Suprapubic skin (tissue), 4 donors: Measurements from ENCODE around the gene CKAP2. TPM values are rescaled to one million over a fixed set of nuclear protein-coding genes. Genes with fewer than 3 reads are reported as not detected.

Experiments used
- DNase-seq, 2 donors: peaks; one replicate each; pipeline ENCODE4 v3.0.0-alpha.2; 2019; ENCODE audit warnings: low spot score in 2 of 2
- H3K27ac ChIP-seq: fragments of 200-600 bp; sonication (generic); one replicate; pipeline ENCODE4 v1.5.1; 2019
- H3K27me3 ChIP-seq: fragments of 200-600 bp; sonication (generic); one replicate; pipeline ENCODE4 v1.5.1; 2019
- H3K36me3 ChIP-seq: fragments of 200-600 bp; sonication (generic); one replicate; pipeline ENCODE4 v1.5.1; 2019
- H3K4me1 ChIP-seq: fragments of 200-600 bp; sonication (generic); one replicate; pipeline ENCODE4 v1.5.1; 2019
- H3K4me3 ChIP-seq: fragments of 200-600 bp; sonication (generic); one replicate; pipeline ENCODE4 v1.5.1; 2019; ENCODE audit warnings: mild to moderate bottlenecking
- H3K9me3 ChIP-seq: fragments of 200-600 bp; sonication (generic); one replicate; pipeline ENCODE4 v1.5.1; 2019
- EP300 ChIP-seq: sonication (generic); formaldehyde crosslinking; IDR thresholded peaks from one replicate; pipeline ENCODE4 v1.6.1; 2017; ENCODE audit warnings: antibody characterized with exemption
- POLR2A ChIP-seq, 2 donors: fragments of 450-650 bp; IDR thresholded peaks; one replicate each; pipeline ENCODE4 v1.6.1; 2017; ENCODE audit warnings: antibody characterized with exemption in 2 of 2, mild to moderate bottlenecking in 2 of 2, moderate library complexity in 2 of 2
- POLR2AphosphoS5 ChIP-seq, 3 donors: sonication (generic); formaldehyde crosslinking; IDR thresholded peaks; one replicate each; pipeline ENCODE4 v1.6.1; 2017; ENCODE audit warnings: antibody characterized with exemption in 3 of 3
- WGBS: methylation state at CpG from one replicate; pipeline ENCODE4 v1.1.5; 2018; 5-methylcytosine and 5-hydroxymethylcytosine counted together
- total RNA-seq, 4 donors: library from RNA; depleted of rRNA; stranded (reverse); fragments of >200 nt; gene quantifications; one replicate each; pipeline ENCODE4 v1.1.0, GENCODE V29; 2016
- TF ChIP-seq, protein P1 (sequence below), 2 donors: fragments of 200-600 bp in 1 of 2; fragments of 450-650 bp in 1 of 2; sonication (generic) in 1 of 2; IDR thresholded peaks; one replicate each; pipeline ENCODE4 v1.5.1; 2016 to 2019; ENCODE audit warnings: antibody characterized with exemption in 2 of 2, mild to moderate bottlenecking in 1 of 2, moderate library complexity in 1 of 2

The CKAP2 gene
- total RNA-seq, 4 donors from 2014 or later: 16.0 to 33.8 (median 24.5) TPM

DNA sequence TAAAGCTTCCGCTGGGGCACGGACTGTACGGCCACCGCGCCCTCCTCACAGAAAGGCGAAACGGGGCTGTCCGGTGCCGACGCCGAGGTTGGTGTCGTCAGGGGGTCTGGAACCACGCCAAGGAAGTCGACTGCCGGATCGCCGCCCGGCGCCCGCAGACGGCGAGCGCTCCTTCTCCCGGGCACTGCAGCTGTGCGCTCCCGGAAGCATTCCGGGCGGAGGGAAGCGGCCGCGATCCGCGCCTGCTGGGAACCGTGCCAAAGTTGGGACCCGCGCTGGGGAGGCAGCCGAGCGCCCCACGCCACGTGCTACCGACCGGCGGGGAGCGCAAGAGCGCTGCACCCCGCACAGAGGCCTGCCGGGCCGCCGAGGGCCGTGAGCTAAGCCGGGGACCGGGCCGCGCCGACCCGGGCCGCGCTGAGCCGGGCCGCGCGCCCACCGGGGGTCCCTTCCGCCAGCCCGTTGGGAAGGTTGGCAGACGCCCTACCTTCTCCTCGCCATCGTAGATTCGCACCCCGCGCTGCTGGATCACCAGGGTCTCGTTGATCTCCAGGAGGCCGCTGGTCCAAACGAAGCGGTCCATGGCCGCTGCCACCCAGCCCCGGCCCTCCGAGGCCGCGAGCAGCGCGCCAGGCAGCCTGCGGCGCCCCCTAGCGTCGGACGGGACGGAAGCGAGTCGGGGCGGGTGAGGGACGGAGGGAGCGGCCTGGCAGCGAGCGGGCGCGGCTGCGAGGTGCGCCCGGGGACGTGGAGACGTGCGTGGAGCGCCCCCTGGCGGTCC is 5.1 kb upstream of the CKAP2 start, which contains the start of gene VPS36:
TSS of gene VPS36 (minus strand) at position 623 of the 781 bp plus-strand sequence. CDS start at position 583, 40 bp downstream.
- TF ChIP-seq POLR2AphosphoS5 (IDR thresholded peaks at IDR 0.05) (peak; percentile 62 to 91 (median 71)), POLR2A (IDR thresholded peaks at IDR 0.05) (peak; percentile 69 to 90), EP300 (no peak)
- TF ChIP-seq, protein P1, sequence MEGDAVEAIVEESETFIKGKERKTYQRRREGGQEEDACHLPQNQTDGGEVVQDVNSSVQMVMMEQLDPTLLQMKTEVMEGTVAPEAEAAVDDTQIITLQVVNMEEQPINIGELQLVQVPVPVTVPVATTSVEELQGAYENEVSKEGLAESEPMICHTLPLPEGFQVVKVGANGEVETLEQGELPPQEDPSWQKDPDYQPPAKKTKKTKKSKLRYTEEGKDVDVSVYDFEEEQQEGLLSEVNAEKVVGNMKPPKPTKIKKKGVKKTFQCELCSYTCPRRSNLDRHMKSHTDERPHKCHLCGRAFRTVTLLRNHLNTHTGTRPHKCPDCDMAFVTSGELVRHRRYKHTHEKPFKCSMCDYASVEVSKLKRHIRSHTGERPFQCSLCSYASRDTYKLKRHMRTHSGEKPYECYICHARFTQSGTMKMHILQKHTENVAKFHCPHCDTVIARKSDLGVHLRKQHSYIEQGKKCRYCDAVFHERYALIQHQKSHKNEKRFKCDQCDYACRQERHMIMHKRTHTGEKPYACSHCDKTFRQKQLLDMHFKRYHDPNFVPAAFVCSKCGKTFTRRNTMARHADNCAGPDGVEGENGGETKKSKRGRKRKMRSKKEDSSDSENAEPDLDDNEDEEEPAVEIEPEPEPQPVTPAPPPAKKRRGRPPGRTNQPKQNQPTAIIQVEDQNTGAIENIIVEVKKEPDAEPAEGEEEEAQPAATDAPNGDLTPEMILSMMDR (IDR thresholded peaks at IDR 0.05): peak; percentile 99 to 100
- Histone ChIP-seq H3K36me3 (peaks cover 2% of the 10 kb centered on the region), H3K4me1 (peaks cover 59% of the 10 kb centered on the region), H3K27ac (peak within 1 kb of the TSS; percentile 98), H3K27me3 (no peaks in the 10 kb centered on the region), H3K9me3 (no peaks in the 10 kb centered on the region), H3K4me3 (peak within 1 kb of the TSS; percentile 79)
- under 1% methylated on average over 17 of the region's 105 CpGs for WGBS
- peak; percentile 96 to 97 for DNase-seq

- TF ChIP-seq, protein P1 (IDR thresholded peaks at IDR 0.05): peak in 1 of 2 donors; percentile 62
- no peak for TF ChIP-seq POLR2A (IDR thresholded peaks at IDR 0.05)
- peak overlapping the region; percentile 79 for H3K4me3 ChIP-seq
- no peak for DNase-seq
Observed at GRCh38 chr13:52450793-52451116, 4.5 kb upstream of the CKAP2 start.

DNA sequence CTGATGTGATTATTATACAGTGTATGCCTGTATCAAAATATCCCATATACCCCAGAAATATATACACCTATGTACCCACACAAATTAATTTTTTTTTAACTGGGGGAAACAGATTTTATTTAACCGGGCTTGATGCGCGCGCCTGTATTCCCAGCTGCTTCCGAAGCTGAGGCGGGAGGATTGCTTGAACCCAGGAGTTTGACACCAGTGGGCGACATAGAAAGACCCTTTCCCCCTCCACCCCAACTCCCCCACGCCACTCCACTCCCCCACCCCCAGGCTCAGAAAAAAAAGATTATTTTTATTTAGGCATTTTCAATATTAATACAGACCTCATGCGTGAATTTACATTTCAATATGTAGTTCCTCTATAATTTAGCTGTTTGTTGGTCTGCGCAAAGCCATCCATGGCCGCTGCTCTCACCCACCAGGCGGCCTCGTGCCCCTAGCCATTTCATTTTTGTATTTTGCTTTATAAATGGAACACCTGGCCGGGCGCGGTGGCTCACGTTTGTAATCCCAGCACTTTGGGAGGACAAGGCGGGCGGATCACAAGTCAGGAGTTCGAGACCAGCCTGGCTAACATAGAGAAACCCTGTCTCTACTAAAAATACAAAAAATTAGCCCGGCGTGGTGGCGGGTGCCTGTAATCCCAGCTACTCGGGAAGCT is 4.0 kb upstream of the CKAP2 start:
- 87% methylated on average over 24 of the region's 24 CpGs for WGBS
- Histone ChIP-seq H3K4me1 (peaks cover 65% of the 10 kb centered on the region), H3K4me3 (peak overlapping the region; percentile 79), H3K27ac (no peak overlapping the region), H3K36me3 (no peaks in the 10 kb centered on the region), H3K9me3 (no peaks in the 10 kb centered on the region), H3K27me3 (no peaks in the 10 kb centered on the region)
- TF ChIP-seq POLR2A (IDR thresholded peaks at IDR 0.05) (no peak), POLR2AphosphoS5 (IDR thresholded peaks at IDR 0.05) (no peak), EP300 (no peak)
- TF ChIP-seq, protein P1 (IDR thresholded peaks at IDR 0.05): no peak
- DNase-seq: no peak

More at GRCh38 chr13:52450793-52451116, 4.5 kb upstream of the CKAP2 start:
- WGBS: 7% methylated on average over 8 of the region's 8 CpGs
- peaks cover 60% of the 10 kb centered on the region for H3K4me1 ChIP-seq
- no peaks in the 10 kb centered on the region for H3K36me3 ChIP-seq
- H3K27ac ChIP-seq: no peak overlapping the region
- H3K9me3 ChIP-seq: no peaks in the 10 kb centered on the region
- H3K27me3 ChIP-seq: no peaks in the 10 kb centered on the region

DNA sequence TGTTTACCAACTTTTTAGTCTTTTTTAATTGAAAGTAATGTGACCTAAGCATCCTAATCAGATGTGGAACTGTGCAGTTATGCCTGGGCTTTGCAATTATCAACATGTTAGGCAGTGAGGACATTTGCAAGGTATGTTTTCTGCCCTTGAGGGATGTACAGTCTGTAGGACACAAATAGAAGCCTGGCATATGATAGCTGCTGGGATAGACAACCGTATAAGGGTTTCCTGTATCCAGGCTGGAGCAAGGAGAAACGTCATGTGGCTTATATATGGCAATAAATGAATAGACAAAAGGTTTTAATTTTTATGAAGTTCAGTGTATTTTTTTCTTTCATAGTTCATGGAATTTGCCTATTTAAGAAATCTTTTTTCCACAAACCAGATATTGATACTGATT is 2.8 kb upstream of the CKAP2 start:
- Histone ChIP-seq H3K27ac (no peak overlapping the region), H3K9me3 (no peaks in the 10 kb centered on the region), H3K4me3 (no peak overlapping the region), H3K27me3 (no peaks in the 10 kb centered on the region), H3K4me1 (peaks cover 65% of the 10 kb centered on the region), H3K36me3 (no peaks in the 10 kb centered on the region)
- no peak for DNase-seq
- TF ChIP-seq EP300 (no peak), POLR2A (IDR thresholded peaks at IDR 0.05) (no peak), POLR2AphosphoS5 (IDR thresholded peaks at IDR 0.05) (no peak)
- TF ChIP-seq, protein P1 (IDR thresholded peaks at IDR 0.05): no peak
- WGBS: 49% methylated on average over 2 of the region's 2 CpGs

DNA sequence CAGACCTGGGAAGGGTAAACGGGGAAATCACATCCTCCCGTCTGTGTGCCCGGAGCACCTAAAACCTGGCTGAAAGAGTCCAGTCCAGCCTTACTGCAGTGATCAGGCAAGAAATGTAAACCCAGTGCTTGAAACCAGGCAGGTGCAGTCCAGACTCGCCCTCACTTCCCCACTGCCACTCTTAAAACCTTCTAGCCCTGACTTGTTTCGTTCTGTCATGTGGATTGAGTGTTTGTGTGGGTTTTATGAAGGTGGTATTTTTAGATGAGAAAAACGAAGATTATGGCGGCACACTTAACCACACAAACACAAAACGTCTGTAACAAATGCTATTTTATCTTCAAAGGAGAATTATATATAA is 839 bp upstream of the CKAP2 start:
- TF ChIP-seq POLR2AphosphoS5 (IDR thresholded peaks at IDR 0.05): no peak
- no peak for TF ChIP-seq POLR2A (IDR thresholded peaks at IDR 0.05)
- TF ChIP-seq, protein P1 (IDR thresholded peaks at IDR 0.05): no peak
- TF ChIP-seq EP300: no peak
- Histone ChIP-seq H3K4me1 (peaks cover 50% of the 10 kb centered on the region), H3K36me3 (no peaks in the 10 kb centered on the region), H3K27me3 (no peaks in the 10 kb centered on the region), H3K27ac (peak overlapping the region; percentile 93), H3K4me3 (peak overlapping the region; percentile 82), H3K9me3 (no peaks in the 10 kb centered on the region)
- no peak for DNase-seq
- WGBS: 9% methylated on average over 8 of the region's 8 CpGs
